Activated CD4-positive, alpha-beta memory T cell treated with anti-CD3 and anti-CD28 coated beads for 36 hours (primary cell): Measurements from ENCODE around the gene CLSTN2. TPM values are rescaled to one million over a fixed set of nuclear protein-coding genes. Genes with fewer than 3 reads are reported as not detected.

Source experiments
- CTCF ChIA-PET: fragments of 350-600 bp; sonication (Branson Sonifier 250); formaldehyde crosslinking; loops from one replicate; lab custom pipeline; 2021; ENCODE audit warnings: antibody characterized with exemption, inconsistent platforms; lab: Charles Lee
- POLR2A ChIA-PET: fragments of 350-600 bp; sonication (Branson Sonifier 250); formaldehyde crosslinking; loops from one replicate; lab custom pipeline; 2021; ENCODE audit warnings: antibody characterized with exemption; lab: Charles Lee
- DNase-seq: peaks from one replicate; pipeline ENCODE4 v3.0.0-alpha.2; 2020
- H3K27ac Mint-ChIP-seq: one replicate; pipeline ENCODE4 v1.8.0; 2021; ENCODE audit warnings: mixed read lengths
- H3K27me3 Mint-ChIP-seq: one replicate; pipeline ENCODE4 v1.8.0; 2021; ENCODE audit warnings: mixed read lengths
- H3K36me3 Mint-ChIP-seq: one replicate; pipeline ENCODE4 v1.8.0; 2021; ENCODE audit warnings: mixed read lengths
- H3K4me1 Mint-ChIP-seq: one replicate; pipeline ENCODE4 v1.8.0; 2021; ENCODE audit warnings: low read depth, mixed read lengths
- H3K4me3 Mint-ChIP-seq: one replicate; pipeline ENCODE4 v1.8.0; 2021; ENCODE audit warnings: mild to moderate bottlenecking, mixed read lengths
- H3K9me3 Mint-ChIP-seq: one replicate; pipeline ENCODE4 v1.8.0; 2021; ENCODE audit warnings: mixed read lengths
- intact Hi-C: fragments of 100-400 bp; cut with micrococcal nuclease; formaldehyde crosslinking; loops from one replicate; pipeline ENCODE4 v1.15.1; 2023
- total RNA-seq, 2 experiments: library from RNA; stranded (reverse); gene quantifications; one replicate each; pipeline ENCODE4 v1.2.3, GENCODE V29; 2021

CLSTN2 gene
- total RNA-seq, 2 experiments from 2014 or later, result not detected

GRCh38 chr3:140050396-140050795 lies 115.4 kb downstream of the CLSTN2 start:
- POLR2A ChIA-PET, result no interaction called here

GRCh38 chr3:140051019-140051957 lies 116.3 kb downstream of the CLSTN2 start:
- H3K9me3 Mint-ChIP-seq, result no peaks in the 10 kb centered on the region
- no peaks in the 10 kb centered on the region for H3K4me1 Mint-ChIP-seq
- peak; percentile 9 for DNase-seq
- H3K27ac Mint-ChIP-seq, result no peak overlapping the region
- POLR2A ChIA-PET, result no interaction called here
- intact Hi-C loops, result no loop called here
- no peaks in the 10 kb centered on the region for H3K36me3 Mint-ChIP-seq
- peaks cover 5% of the 10 kb centered on the region for H3K27me3 Mint-ChIP-seq
- no peak overlapping the region for H3K4me3 Mint-ChIP-seq
- CTCF ChIA-PET, result no interaction called here

More at GRCh38 chr3:140050396-140050795, 115.4 kb downstream of the CLSTN2 start:
- intact Hi-C loops, result no loop called here
- no peak overlapping the region for H3K4me3 Mint-ChIP-seq
- peaks cover 5% of the 10 kb centered on the region for H3K27me3 Mint-ChIP-seq
- no peaks in the 10 kb centered on the region for H3K36me3 Mint-ChIP-seq
- DNase-seq, result no peak
- H3K4me1 Mint-ChIP-seq, result no peaks in the 10 kb centered on the region
- CTCF ChIA-PET, result no interaction called here
- no peak overlapping the region for H3K27ac Mint-ChIP-seq
- H3K9me3 Mint-ChIP-seq, result no peaks in the 10 kb centered on the region

- intact Hi-C loops, result no loop called here
- Mint-ChIP-seq H3K36me3 (no peaks in the 10 kb centered on the region), H3K4me3 (no peak overlapping the region), H3K4me1 (no peaks in the 10 kb centered on the region), H3K9me3 (no peaks in the 10 kb centered on the region), H3K27ac (no peak overlapping the region), H3K27me3 (peaks cover 5% of the 10 kb centered on the region)
- ChIA-PET POLR2A (no interaction called here), CTCF (no interaction called here)
- DNase-seq, result no peak
Observed at GRCh38 chr3:140052771-140053702, 118.1 kb downstream of the CLSTN2 start.

GRCh38 chr3:140053794-140054193 lies 118.8 kb downstream of the CLSTN2 start:
- CTCF ChIA-PET, result no interaction called here
- H3K36me3 Mint-ChIP-seq, result no peaks in the 10 kb centered on the region
- DNase-seq, result no peak
- no peaks in the 10 kb centered on the region for H3K9me3 Mint-ChIP-seq
- H3K27me3 Mint-ChIP-seq, result peaks cover 2% of the 10 kb centered on the region
- H3K4me1 Mint-ChIP-seq, result no peaks in the 10 kb centered on the region
- POLR2A ChIA-PET, result no interaction called here
- no peak overlapping the region for H3K27ac Mint-ChIP-seq
- intact Hi-C loops, result no loop called here
- no peak overlapping the region for H3K4me3 Mint-ChIP-seq

- H3K4me3 Mint-ChIP-seq, result no peak overlapping the region
- peaks cover 2% of the 10 kb centered on the region for H3K27me3 Mint-ChIP-seq
- no peaks in the 10 kb centered on the region for H3K36me3 Mint-ChIP-seq
- CTCF ChIA-PET, result no interaction called here
- no peak for DNase-seq
- POLR2A ChIA-PET, result no interaction called here
- no peaks in the 10 kb centered on the region for H3K4me1 Mint-ChIP-seq
- intact Hi-C loops, result no loop called here
- no peaks in the 10 kb centered on the region for H3K9me3 Mint-ChIP-seq
- no peak overlapping the region for H3K27ac Mint-ChIP-seq
Observed at GRCh38 chr3:140055092-140055791, 120.3 kb downstream of the CLSTN2 start.

- no peaks in the 10 kb centered on the region for H3K4me1 Mint-ChIP-seq
Observed at GRCh38 chr3:140056047-140056446, 121.1 kb downstream of the CLSTN2 start.

GRCh38 chr3:140061211-140061610 lies 126.2 kb downstream of the CLSTN2 start:
- Mint-ChIP-seq H3K9me3 (no peaks in the 10 kb centered on the region), H3K4me3 (no peak overlapping the region), H3K4me1 (no peaks in the 10 kb centered on the region), H3K27me3 (no peaks in the 10 kb centered on the region), H3K27ac (no peak overlapping the region), H3K36me3 (no peaks in the 10 kb centered on the region)
- ChIA-PET POLR2A (no interaction called here), CTCF (no interaction called here)
- DNase-seq, result no peak
- intact Hi-C loops, result no loop called here

More at GRCh38 chr3:140056047-140056446, 121.1 kb downstream of the CLSTN2 start:
- H3K4me3 Mint-ChIP-seq, result no peak overlapping the region
- intact Hi-C loops, result no loop called here
- DNase-seq, result no peak
- ChIA-PET CTCF (no interaction called here), POLR2A (no interaction called here)
- peaks cover 2% of the 10 kb centered on the region for H3K27me3 Mint-ChIP-seq
- H3K27ac Mint-ChIP-seq, result no peak overlapping the region
- H3K36me3 Mint-ChIP-seq, result no peaks in the 10 kb centered on the region
- no peaks in the 10 kb centered on the region for H3K9me3 Mint-ChIP-seq

- intact Hi-C loops, result no loop called here
- Mint-ChIP-seq H3K9me3 (no peaks in the 10 kb centered on the region), H3K4me3 (no peak overlapping the region), H3K36me3 (no peaks in the 10 kb centered on the region), H3K4me1 (no peaks in the 10 kb centered on the region), H3K27ac (no peak overlapping the region), H3K27me3 (no peaks in the 10 kb centered on the region)
- POLR2A ChIA-PET, result no interaction called here
- CTCF ChIA-PET, result no interaction called here
- DNase-seq, result no peak
Observed at GRCh38 chr3:140062461-140062860, 127.5 kb downstream of the CLSTN2 start.

- CTCF ChIA-PET, result no interaction called here
- no peaks in the 10 kb centered on the region for H3K36me3 Mint-ChIP-seq
- intact Hi-C loops, result no loop called here
Observed at GRCh38 chr3:140067487-140067886, 132.5 kb downstream of the CLSTN2 start.

GRCh38 chr3:140068494-140069017 lies 133.6 kb downstream of the CLSTN2 start:
- Mint-ChIP-seq H3K9me3 (no peaks in the 10 kb centered on the region), H3K4me3 (no peak overlapping the region), H3K27ac (no peak overlapping the region), H3K27me3 (no peaks in the 10 kb centered on the region), H3K36me3 (no peaks in the 10 kb centered on the region), H3K4me1 (no peaks in the 10 kb centered on the region)
- no peak for DNase-seq
- POLR2A ChIA-PET, result no interaction called here
- intact Hi-C loops, result no loop called here
- CTCF ChIA-PET, result no interaction called here

More at GRCh38 chr3:140067487-140067886, 132.5 kb downstream of the CLSTN2 start:
- Mint-ChIP-seq H3K4me3 (no peak overlapping the region), H3K9me3 (no peaks in the 10 kb centered on the region), H3K27ac (no peak overlapping the region), H3K4me1 (no peaks in the 10 kb centered on the region), H3K27me3 (no peaks in the 10 kb centered on the region)
- POLR2A ChIA-PET, result no interaction called here
- no peak for DNase-seq

GRCh38 chr3:140073278-140074045 lies 138.5 kb downstream of the CLSTN2 start:
- no peak overlapping the region for H3K4me3 Mint-ChIP-seq
- H3K9me3 Mint-ChIP-seq, result no peaks in the 10 kb centered on the region
- H3K36me3 Mint-ChIP-seq, result no peaks in the 10 kb centered on the region
- intact Hi-C loops, result no loop called here
- DNase-seq, result no peak
- ChIA-PET CTCF (no interaction called here), POLR2A (no interaction called here)
- no peaks in the 10 kb centered on the region for H3K4me1 Mint-ChIP-seq
- no peak overlapping the region for H3K27ac Mint-ChIP-seq
- no peaks in the 10 kb centered on the region for H3K27me3 Mint-ChIP-seq
